Stimulated activated CD4-positive, alpha-beta T cell treated with anti-CD3 and anti-CD28 coated beads, Interleukin-2, amount 100 ng/mL, for 24 hours (primary cell): ENCODE data around the gene PIK3AP1.
"Not testable (repeated sequence)": the region's sequence is repeated elsewhere in the genome, so short reads cannot be mapped to it uniquely, and the experiment has no call there.

Experiments used
- DNase-seq, 2 donors: peaks; one replicate each; pipeline ENCODE4 v3.0.0-alpha.2; 2020

PIK3AP1 gene, protein sequence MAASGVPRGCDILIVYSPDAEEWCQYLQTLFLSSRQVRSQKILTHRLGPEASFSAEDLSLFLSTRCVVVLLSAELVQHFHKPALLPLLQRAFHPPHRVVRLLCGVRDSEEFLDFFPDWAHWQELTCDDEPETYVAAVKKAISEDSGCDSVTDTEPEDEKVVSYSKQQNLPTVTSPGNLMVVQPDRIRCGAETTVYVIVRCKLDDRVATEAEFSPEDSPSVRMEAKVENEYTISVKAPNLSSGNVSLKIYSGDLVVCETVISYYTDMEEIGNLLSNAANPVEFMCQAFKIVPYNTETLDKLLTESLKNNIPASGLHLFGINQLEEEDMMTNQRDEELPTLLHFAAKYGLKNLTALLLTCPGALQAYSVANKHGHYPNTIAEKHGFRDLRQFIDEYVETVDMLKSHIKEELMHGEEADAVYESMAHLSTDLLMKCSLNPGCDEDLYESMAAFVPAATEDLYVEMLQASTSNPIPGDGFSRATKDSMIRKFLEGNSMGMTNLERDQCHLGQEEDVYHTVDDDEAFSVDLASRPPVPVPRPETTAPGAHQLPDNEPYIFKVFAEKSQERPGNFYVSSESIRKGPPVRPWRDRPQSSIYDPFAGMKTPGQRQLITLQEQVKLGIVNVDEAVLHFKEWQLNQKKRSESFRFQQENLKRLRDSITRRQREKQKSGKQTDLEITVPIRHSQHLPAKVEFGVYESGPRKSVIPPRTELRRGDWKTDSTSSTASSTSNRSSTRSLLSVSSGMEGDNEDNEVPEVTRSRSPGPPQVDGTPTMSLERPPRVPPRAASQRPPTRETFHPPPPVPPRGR

DNA sequence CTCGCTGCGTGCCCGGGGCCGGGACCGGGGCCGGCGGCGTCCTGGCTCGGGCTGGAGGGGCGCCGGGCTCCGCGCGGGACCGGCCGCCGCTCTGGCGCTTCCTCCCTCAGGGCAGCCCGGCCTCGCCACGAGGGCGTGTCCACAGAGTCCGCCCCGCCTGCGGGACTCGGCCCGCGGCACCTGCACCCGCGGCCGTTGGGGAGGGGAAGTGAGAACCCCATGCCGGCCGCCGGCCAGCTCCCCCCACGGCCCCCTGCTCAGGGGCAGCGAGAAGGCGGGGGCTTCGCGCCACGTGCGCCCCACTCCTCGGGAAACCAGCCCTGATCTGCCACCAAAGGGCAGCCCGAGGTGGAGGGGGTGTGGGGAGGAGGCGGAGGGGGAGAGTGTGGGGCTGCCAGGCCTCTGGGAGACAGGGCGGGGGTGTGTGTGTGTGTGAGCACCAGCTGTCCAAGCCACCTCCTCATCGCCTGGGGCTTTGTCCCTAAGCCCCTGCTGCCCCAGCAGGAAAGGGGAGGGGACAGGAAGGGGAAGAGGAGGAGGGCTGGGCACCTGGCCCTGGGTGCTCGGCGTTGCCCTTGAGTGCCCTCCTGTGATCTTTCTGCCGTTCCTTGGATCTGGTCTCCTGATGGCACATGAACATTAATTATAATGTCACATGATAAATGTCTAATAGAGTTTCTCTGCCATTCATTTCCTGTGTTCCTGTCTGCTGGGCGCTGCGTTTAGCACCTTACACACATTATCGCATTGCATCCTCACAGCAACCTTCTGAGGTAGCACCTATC is at the start of gene PIK3AP1:
Gene PIK3AP1, minus strand, starts transcription at position 93 of the 785 bp plus-strand sequence. CDS start 120 bp downstream, outside the sequence.
- DNase-seq, result peak; percentile 41 to 59

DNA sequence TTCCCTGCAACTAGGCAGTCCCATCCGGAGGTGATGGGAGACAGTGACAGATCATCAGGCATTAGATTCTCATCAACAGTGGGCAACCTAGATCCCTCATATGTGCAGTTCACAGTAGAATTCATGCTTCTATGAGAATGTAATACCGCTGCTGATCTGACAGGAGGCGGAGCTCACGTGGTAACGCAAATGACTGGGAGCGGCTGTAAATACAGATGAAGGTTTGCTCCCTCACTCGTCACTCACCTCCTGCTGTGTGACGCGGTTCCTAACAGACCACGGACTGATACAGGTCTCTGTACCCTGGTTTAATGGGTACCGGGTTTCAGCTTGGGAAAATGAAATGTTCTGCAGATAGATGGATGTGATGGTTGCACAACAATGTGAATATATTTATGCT is 47.8 kb upstream of the PIK3AP1 start:
- no peak for DNase-seq

DNA sequence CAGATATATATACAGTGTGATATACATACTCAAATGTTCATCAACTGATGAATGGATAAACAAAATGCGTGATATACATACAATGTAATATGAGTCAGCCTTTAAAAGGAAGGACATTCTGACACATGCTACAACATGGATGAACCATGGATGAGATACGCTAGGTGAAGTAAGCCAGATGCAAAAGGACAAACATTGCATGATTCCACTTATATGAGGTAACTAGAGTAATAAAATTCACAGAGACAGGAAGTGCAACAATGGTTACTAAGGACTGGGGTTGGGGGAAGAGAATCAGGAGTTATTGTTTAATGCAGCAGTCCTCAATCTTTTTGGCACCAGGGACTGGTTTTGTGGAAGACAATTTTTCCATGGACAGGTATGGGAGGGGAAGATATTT is 47.3 kb upstream of the PIK3AP1 start:
- no peak for DNase-seq

GRCh38 chr10:96765406-96766240 is 45.3 kb upstream of the PIK3AP1 start:
- DNase-seq, result peak; percentile 80 to 82

DNA sequence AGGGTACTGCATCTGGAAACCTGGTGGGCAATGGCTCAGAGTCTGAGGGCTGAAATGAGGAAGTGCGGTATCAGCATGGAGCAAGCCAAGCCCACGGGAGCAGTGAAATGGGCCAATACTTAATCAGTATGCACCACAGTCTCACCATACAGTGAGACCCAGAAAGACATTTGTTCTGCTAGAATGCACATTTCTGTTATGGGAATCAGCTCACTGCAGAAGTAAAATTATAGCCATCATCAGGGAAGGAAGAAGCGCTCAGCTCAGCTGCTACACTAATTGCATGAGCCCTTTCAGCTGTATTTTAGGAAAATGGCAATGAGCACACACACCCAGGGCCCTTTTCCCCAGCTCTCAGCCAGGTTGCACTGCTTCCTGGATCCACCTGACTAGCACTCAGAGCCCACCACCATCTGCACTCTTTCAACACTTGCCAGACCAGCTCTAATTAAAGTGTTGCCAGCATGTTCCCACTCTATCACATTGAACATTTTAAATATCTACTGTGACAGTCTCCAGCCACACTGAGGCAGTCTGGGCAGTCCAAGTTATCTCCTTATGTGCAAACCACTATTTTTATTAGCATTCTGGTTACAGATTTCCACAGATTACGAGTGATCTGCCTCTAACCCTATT is 44.2 kb upstream of the PIK3AP1 start:
- DNase-seq, result no peak

DNA sequence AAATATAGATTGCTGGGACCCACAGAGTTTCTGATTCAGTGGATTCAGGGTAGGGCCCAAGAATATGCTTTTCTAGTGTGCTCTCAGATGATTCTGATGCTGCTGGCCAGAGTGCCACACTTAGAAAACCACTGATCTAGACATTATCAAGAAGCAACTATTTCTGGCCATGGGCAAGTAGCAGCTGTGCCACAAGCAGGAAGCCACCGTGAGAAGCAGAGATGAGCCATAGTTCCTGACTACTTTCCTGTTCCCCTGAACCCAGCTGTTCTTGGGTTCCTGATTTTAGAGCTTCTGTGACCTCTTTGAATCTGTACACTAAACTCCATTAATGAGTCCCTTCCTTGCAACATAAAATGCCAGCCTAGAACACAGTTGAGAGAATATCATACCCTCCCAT is 38.1 kb upstream of the PIK3AP1 start:
- no peak for DNase-seq

DNA sequence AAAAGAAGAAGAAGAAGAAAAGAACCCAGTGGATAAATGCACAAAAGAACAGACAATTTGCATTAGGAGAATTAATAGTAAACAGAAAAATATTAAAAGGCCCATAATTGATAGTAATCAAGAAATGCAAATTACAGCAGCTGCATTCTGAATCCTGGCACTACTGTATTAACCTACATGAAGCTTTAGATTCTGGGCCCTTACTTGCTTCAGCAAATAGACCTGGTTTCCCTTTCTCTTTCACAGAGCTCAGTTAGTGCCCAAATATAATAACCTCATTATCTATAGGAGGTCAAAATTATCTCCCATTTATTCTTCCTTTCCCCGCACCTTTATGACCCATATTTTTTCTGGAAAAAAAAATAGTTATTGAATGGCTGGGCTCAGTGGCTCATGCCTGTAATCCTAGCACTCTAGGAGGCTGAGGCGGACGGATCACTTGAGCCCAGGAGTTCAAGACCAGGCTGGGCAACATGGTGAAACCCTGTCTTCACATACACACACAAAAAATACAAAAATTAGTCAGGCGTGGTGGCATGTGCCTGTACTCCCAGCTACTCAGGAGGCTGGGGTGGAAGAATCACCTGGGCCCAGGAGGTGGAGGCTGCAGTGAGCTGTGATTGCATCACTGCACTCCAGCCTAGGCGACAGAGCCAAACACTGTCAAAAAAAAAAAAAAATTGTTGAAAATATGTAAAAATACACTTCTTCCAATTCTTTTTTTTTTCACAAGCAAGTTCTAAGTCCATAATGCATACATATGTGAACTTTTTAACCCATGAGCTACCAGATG is 36.0 kb upstream of the PIK3AP1 start:
- no peak for DNase-seq

- no peak for DNase-seq
Measured at GRCh38 chr10:96753956-96754355, 33.6 kb upstream of the PIK3AP1 start.

DNA sequence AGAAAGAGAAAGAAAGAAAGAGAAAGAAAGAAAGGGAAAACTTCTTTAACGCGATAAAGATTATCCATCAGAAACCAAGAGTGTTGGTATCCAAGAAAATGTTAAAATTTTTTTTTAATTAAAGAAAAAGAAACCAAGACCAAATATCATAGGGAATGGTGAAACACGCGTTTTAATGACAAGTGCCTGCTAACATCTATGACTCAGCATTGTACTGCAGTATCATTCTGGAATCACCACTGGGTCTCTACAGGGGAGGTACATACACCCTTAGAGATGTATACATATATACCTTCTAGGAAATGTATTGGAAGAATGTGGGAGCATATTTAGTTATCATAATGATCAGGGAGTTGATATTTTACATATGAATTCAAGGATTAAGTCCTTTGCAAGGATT is 32.1 kb upstream of the PIK3AP1 start:
- DNase-seq, result no peak

- not testable (repeated sequence) for DNase-seq
Measured at GRCh38 chr10:96750316-96750715, 30.0 kb upstream of the PIK3AP1 start.

GRCh38 chr10:96747734-96748550 is 27.6 kb upstream of the PIK3AP1 start:
- DNase-seq, result no peak

GRCh38 chr10:96746503-96746902 is 26.2 kb upstream of the PIK3AP1 start:
- DNase-seq, result no peak

- DNase-seq, result no peak
Measured at GRCh38 chr10:96745950-96746349, 25.6 kb upstream of the PIK3AP1 start.

DNA sequence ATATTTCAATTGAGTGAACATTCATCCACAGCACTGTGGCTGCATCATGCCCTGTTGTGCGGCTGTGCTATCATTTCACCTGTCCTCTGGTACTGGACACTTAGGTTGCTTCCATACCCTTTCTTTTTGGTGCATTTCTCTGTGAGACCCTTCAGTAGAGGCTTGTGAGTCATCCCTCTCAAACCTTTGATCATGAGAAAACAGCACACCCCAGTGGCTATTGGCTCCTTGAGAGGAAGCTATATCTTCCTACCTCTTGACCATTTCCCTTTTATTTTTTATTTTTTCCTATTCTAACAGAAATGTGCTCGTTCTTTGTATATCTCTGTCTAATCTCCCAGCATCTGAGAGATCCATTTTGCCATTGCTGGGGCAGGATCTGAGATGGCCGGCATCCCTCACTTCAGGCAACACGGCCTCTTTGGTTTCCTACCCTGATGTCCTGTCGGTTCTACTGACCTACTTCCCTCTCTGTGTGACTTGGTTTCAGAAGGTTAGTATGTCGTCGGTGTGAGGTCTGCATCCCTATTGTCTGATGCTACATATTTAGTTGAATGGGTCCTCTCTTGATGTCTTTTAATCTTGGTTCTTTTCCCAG is 23.8 kb upstream of the PIK3AP1 start:
- no peak for DNase-seq

DNA sequence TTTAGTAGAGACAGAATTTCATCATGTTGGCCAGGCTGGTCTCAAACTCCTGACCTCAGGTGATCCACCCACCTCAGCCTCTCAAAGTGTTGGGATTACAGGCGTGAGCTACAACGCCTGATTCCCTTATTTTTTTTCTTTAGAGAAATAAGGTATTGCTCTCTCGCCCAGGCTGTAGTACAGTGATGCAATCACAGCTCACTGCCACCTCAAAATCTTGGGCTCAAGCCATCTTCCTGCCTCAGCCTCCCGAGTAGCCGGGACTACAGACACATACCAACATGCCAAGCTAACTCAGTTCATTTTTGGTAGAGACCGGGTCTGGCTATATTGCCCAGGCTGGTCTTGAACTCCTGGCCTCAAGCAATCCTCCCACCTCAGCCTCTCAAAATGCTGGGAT is 21.2 kb upstream of the PIK3AP1 start:
- DNase-seq, result not testable (repeated sequence)

- no peak for DNase-seq
Measured at GRCh38 chr10:96740579-96741281, 20.4 kb upstream of the PIK3AP1 start.

DNA sequence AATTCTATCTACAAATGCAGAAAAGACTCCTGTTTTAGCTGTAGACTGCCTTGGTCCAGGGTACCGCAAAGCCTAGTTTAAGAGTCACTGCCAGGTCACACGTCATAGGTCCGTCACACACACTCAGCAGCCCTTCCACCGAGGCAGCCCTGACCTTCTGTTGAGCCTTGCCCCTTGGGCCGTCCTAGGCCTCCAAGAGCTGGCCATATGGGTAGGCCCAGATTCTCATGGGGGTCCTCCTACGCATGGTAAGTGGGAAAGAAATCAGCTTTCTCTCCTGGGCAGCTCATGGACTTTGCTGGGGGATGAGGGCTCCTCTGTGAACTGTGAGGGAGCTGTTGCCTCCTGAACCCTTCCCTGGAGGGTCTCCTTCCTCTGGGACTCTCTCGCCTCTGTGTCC is 19.8 kb upstream of the PIK3AP1 start:
- DNase-seq, result no peak

GRCh38 chr10:96737307-96737902 is 17.1 kb upstream of the PIK3AP1 start:
- not testable (repeated sequence) for DNase-seq
